Activated CD8-positive, alpha-beta T cell treated with anti-CD3 and anti-CD28 coated beads for 36 hours (primary cell): Measurements from ENCODE around the gene TAS2R3. TPM values are rescaled to one million over a fixed set of nuclear protein-coding genes. Genes with fewer than 3 reads are reported as not detected.
"Not testable (repeated sequence)": the region's sequence is repeated elsewhere in the genome, so short reads cannot be mapped to it uniquely, and the experiment has no call there.

Experiments used
- ATAC-seq: fragments of 200-7000 bp; cut with Tn5 transposase; one replicate; pipeline ENCODE4 v1.10.0; 2021; ENCODE audit warnings: mild to moderate bottlenecking, moderate library complexity
- CTCF ChIA-PET: fragments of 350-600 bp; sonication (Branson Sonifier 250); formaldehyde crosslinking; loops from one replicate; lab custom pipeline; 2021; ENCODE audit warnings: antibody characterized with exemption; lab: Charles Lee
- POLR2A ChIA-PET: fragments of 350-600 bp; sonication (Branson Sonifier 250); formaldehyde crosslinking; loops from one replicate; lab custom pipeline; 2021; ENCODE audit warnings: antibody characterized with exemption; lab: Charles Lee
- DNase-seq: peaks from one replicate; pipeline ENCODE4 v3.0.0-alpha.2; 2020
- H3K27ac Mint-ChIP-seq: one replicate; pipeline ENCODE4 v1.8.0; 2021; ENCODE audit warnings: mild to moderate bottlenecking, mixed read lengths
- H3K27me3 Mint-ChIP-seq: one replicate; pipeline ENCODE4 v1.8.0; 2021; ENCODE audit warnings: mixed read lengths
- H3K36me3 Mint-ChIP-seq: one replicate; pipeline ENCODE4 v1.8.0; 2021; ENCODE audit warnings: low read depth, mixed read lengths
- H3K4me1 Mint-ChIP-seq: one replicate; pipeline ENCODE4 v1.8.0; 2021; ENCODE audit warnings: low read depth, mixed read lengths
- H3K4me3 Mint-ChIP-seq: one replicate; pipeline ENCODE4 v1.8.0; 2021; ENCODE audit warnings: mild to moderate bottlenecking, moderate library complexity, mixed read lengths
- H3K9me3 Mint-ChIP-seq: one replicate; pipeline ENCODE4 v1.8.0; 2021; ENCODE audit warnings: mixed read lengths
- intact Hi-C: fragments of 100-400 bp; cut with micrococcal nuclease; formaldehyde crosslinking; loops from one replicate; pipeline ENCODE4 v1.10.0; 2022
- total RNA-seq, 2 experiments: library from RNA; stranded (reverse); gene quantifications; one replicate each; pipeline ENCODE4 v1.2.3, GENCODE V29; 2021
- TF ChIP-seq, protein P1 (sequence below): fragments of 200-600 bp; IDR thresholded peaks from one replicate; pipeline ENCODE4 v1.8.0; 2022; ENCODE audit warnings: antibody characterized with exemption, mild to moderate bottlenecking

Gene TAS2R3
- total RNA-seq, 2 experiments from 2014 or later, result 0.94 to 1.0 TPM

DNA sequence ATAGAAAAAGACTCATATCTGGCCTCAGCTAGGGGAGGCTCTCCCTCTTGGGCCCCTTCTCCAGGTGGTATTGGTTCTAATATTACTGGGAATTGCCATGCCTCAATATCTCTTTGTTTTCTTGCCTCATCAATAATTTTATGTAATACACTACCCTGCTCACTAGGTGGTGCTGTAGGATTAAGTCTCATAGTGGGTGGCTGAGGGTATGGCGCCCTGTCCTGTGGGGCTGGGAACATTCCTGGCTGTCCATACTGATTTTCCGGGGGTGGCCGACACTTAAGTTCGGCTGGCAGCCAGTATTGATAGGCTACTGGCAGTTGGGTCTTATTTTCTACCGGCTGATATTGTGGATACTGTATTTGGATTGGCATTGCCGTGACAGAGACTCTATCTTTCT lies 9.0 kb upstream of the TAS2R3 start:
- intact Hi-C loops, result no loop called here
- DNase-seq (peak; percentile 5), ATAC-seq (no peak)
- Mint-ChIP-seq H3K36me3 (peaks cover 74% of the 10 kb centered on the region), H3K27ac (no peak overlapping the region), H3K4me1 (no peaks in the 10 kb centered on the region), H3K4me3 (no peak overlapping the region), H3K27me3 (no peaks in the 10 kb centered on the region), H3K9me3 (peaks cover 20% of the 10 kb centered on the region)
- TF ChIP-seq, protein P1, sequence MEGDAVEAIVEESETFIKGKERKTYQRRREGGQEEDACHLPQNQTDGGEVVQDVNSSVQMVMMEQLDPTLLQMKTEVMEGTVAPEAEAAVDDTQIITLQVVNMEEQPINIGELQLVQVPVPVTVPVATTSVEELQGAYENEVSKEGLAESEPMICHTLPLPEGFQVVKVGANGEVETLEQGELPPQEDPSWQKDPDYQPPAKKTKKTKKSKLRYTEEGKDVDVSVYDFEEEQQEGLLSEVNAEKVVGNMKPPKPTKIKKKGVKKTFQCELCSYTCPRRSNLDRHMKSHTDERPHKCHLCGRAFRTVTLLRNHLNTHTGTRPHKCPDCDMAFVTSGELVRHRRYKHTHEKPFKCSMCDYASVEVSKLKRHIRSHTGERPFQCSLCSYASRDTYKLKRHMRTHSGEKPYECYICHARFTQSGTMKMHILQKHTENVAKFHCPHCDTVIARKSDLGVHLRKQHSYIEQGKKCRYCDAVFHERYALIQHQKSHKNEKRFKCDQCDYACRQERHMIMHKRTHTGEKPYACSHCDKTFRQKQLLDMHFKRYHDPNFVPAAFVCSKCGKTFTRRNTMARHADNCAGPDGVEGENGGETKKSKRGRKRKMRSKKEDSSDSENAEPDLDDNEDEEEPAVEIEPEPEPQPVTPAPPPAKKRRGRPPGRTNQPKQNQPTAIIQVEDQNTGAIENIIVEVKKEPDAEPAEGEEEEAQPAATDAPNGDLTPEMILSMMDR, result peak; percentile 61
- POLR2A ChIA-PET, result no interaction called here
- CTCF ChIA-PET, result interaction anchor here (1.5 kb wide), 1 partner anchor 13 kb away, joined by 7 read pairs; no protein-coding TSS in a partner anchor

DNA sequence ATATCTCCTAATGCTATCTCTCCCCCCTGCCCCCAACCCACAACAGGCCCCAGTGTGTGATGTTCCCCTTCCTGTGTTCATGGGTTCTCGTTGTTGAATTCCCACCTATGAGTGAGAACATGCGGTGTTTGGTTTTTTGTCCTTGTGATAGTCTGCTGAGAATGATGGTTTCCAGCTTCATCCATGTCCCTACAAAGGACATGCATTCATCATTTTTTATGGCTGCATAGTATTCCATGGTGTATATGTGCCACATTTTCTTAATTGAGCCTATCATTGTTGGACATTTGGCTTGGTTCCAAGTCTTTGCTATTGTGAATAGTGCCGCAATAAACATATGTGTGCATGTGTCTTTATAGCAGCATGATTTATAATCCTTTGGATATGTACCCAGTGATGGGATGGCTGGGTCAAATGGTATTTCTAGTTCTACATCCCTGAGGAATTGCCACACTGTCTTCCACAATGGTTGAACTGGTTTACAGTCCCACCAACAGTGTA lies 6.2 kb downstream of the TAS2R3 start:
- H3K4me3 Mint-ChIP-seq, ATAC-seq, H3K4me1 Mint-ChIP-seq, DNase-seq, H3K9me3 Mint-ChIP-seq, POLR2A ChIA-PET, H3K27me3 Mint-ChIP-seq, H3K27ac Mint-ChIP-seq, intact Hi-C loops, CTCF ChIA-PET: not testable (repeated sequence)
- H3K36me3 Mint-ChIP-seq, result peaks cover 50% of the 10 kb centered on the region

- intact Hi-C loops, result no loop called here
- H3K4me1 Mint-ChIP-seq, result peaks cover 3% of the 10 kb centered on the region
- TF ChIP-seq, protein P1, result no peak
- H3K36me3 Mint-ChIP-seq, result peaks cover 49% of the 10 kb centered on the region
- no peak within 1 kb of the TSS for H3K4me3 Mint-ChIP-seq
- H3K27ac Mint-ChIP-seq, result no peak within 1 kb of the TSS
- no peak for ATAC-seq
- no peaks in the 10 kb centered on the region for H3K9me3 Mint-ChIP-seq
- ChIA-PET POLR2A (no interaction called here), CTCF (interaction anchor here (2.1 kb wide), 1 partner anchor 10 kb away, joined by 12 read pairs; no protein-coding TSS in a partner anchor)
- no peak for DNase-seq
- no peaks in the 10 kb centered on the region for H3K27me3 Mint-ChIP-seq
Measured at GRCh38 chr7:141776374-141776773, 12.5 kb downstream of the TAS2R3 start, which contains the start of gene TAS2R4. Gene TAS2R4 (plus strand): TSS chr7:141776674. CDS start chr7:141778489, 1,815 bp downstream.

- Mint-ChIP-seq H3K9me3 (no peaks in the 10 kb centered on the region), H3K4me3 (no peak overlapping the region), H3K27ac (no peak overlapping the region), H3K27me3 (no peaks in the 10 kb centered on the region), H3K4me1 (no peaks in the 10 kb centered on the region), H3K36me3 (peaks cover 10% of the 10 kb centered on the region)
- ChIA-PET POLR2A (interaction anchor here (0.5 kb wide), 1 partner anchor 976 kb away, joined by 3 read pairs; no protein-coding TSS in a partner anchor), CTCF (interaction anchor here (0.6 to 2.5 kb wide), 20 partner anchors 9 to 358 kb away, joined by 3 to 14 read pairs (median 4); partner anchors contain the start of genes TAS2R4 and WEE2)
- TF ChIP-seq, protein P1, result peak; percentile 83
- DNase-seq (peak; percentile 33), ATAC-seq (peak; percentile 64)
- intact Hi-C loops, result no loop called here
Measured at GRCh38 chr7:141785706-141786552, 22.0 kb downstream of the TAS2R3 start.

DNA sequence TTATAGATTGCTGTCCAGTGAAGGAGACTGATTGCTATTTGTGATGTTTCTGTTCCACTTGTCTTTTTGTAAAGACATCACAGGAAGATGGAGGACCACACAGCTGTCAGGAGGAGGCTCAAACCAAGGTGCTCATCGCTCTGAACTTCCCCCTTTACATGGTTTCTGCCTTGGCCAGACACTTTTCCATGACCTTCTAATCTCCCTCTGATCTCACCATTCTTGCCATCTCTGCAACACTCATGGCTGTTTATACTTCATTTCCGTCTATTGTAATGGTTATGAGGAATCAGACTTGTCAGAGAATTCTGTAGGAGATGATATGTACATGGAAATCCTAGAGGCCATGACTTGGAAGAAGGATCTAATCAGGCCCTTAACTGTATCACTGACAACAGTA lies 24.4 kb downstream of the TAS2R3 start:
- ChIA-PET POLR2A (no interaction called here), CTCF (interaction anchor here (1.5 kb wide), 1 partner anchor 27 kb away, joined by 3 read pairs; no protein-coding TSS in a partner anchor)
- no peaks in the 10 kb centered on the region for H3K4me1 Mint-ChIP-seq
- DNase-seq, result no peak
- TF ChIP-seq, protein P1, result no peak
- H3K9me3 Mint-ChIP-seq, result no peaks in the 10 kb centered on the region
- H3K27me3 Mint-ChIP-seq, result no peaks in the 10 kb centered on the region
- no peak overlapping the region for H3K27ac Mint-ChIP-seq
- intact Hi-C loops, result no loop called here
- no peak overlapping the region for H3K4me3 Mint-ChIP-seq
- peaks cover 13% of the 10 kb centered on the region for H3K36me3 Mint-ChIP-seq
- no peak for ATAC-seq
